ENCODE measurements around the gene AKAP13. TPM values are rescaled to one million over a fixed set of nuclear protein-coding genes. Genes with fewer than 3 reads are reported as not detected.

AKAP13 gene
- total RNA-seq, 4 donors from 2014 or later, result 189 to 405 (median 244) TPM

DNA sequence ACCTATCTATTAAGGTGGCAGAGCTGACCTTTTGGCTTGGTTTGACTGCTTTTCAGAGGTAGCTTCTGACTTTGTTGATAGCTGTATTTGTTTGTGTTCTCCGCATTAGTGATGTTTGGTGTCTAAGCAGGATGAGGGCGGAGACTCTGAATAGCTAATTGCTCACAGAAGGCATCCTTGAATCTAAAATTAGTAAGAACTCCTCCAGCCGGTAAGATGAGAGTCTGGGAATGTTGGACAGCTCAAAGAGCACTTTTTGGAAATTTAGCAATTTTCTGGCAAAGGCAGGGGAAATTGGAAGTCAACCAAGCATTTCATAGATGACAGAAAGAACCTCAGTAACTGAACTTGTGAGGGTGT lies 240.3 kb downstream of the AKAP13 start:
- no peak for DNase-seq
- H3K4me3 ChIP-seq (replicated peaks in 1 of 3), result peak overlapping the region in 1 of 3 donors; percentile 23

DNA sequence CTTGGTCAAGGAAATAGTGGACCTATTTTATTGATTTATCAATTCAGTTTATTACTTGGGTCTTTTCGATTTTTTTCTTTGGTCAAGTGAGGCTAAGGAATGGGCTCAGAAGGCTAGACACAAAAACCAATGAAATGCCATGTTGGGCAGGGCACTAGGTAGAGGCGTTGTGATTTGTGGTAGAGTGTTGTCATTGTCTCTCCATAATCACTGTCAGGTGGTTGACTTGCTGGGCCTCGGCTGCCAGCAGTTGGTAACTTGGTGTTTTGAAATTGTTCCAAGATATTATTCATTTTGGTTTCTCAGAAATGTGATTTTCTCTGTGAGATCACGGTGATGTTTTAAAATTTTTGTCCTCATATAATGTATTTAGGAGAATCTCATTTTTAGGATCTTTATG lies 240.7 kb downstream of the AKAP13 start:
- H3K4me3 ChIP-seq (replicated peaks in 1 of 3), result peak overlapping the region in 1 of 3 donors; percentile 23
- H3K4me1 ChIP-seq, result peaks cover 29 to 47% of the 10 kb centered on the region in 2 donors
- peak overlapping the region; percentile 38 to 77 (median 65) for H3K27ac ChIP-seq
- TF ChIP-seq, protein P1, sequence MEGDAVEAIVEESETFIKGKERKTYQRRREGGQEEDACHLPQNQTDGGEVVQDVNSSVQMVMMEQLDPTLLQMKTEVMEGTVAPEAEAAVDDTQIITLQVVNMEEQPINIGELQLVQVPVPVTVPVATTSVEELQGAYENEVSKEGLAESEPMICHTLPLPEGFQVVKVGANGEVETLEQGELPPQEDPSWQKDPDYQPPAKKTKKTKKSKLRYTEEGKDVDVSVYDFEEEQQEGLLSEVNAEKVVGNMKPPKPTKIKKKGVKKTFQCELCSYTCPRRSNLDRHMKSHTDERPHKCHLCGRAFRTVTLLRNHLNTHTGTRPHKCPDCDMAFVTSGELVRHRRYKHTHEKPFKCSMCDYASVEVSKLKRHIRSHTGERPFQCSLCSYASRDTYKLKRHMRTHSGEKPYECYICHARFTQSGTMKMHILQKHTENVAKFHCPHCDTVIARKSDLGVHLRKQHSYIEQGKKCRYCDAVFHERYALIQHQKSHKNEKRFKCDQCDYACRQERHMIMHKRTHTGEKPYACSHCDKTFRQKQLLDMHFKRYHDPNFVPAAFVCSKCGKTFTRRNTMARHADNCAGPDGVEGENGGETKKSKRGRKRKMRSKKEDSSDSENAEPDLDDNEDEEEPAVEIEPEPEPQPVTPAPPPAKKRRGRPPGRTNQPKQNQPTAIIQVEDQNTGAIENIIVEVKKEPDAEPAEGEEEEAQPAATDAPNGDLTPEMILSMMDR (IDR thresholded peaks at IDR 0.05), result no peak
- TF ChIP-seq POLR2A (IDR thresholded peaks at IDR 0.05), result no peak
- no peak for DNase-seq
- H3K36me3 ChIP-seq, result no peaks in the 10 kb centered on the region
- 67 to 70% methylated on average over 4 of the region's 4 CpGs for WGBS, 2 donors
- H3K27me3 ChIP-seq, result no peaks in the 10 kb centered on the region
- H3K9me3 ChIP-seq, result no peaks in the 10 kb centered on the region
- intact Hi-C loops (cut with DNase I), result no loop called here

More for the DNA sequence above, 240.3 kb downstream of the AKAP13 start:
- H3K4me1 ChIP-seq, result peaks cover 31 to 51% of the 10 kb centered on the region in 2 donors
- WGBS, 2 donors, result 43 to 49% methylated on average over 3 of the region's 3 CpGs
- intact Hi-C loops (cut with DNase I), result no loop called here
- peak overlapping the region; percentile 65 to 77 (median 68) for H3K27ac ChIP-seq
- H3K9me3 ChIP-seq, result no peaks in the 10 kb centered on the region
- H3K27me3 ChIP-seq, result no peaks in the 10 kb centered on the region
- no peaks in the 10 kb centered on the region for H3K36me3 ChIP-seq
- no peak for TF ChIP-seq POLR2A (IDR thresholded peaks at IDR 0.05)

DNA sequence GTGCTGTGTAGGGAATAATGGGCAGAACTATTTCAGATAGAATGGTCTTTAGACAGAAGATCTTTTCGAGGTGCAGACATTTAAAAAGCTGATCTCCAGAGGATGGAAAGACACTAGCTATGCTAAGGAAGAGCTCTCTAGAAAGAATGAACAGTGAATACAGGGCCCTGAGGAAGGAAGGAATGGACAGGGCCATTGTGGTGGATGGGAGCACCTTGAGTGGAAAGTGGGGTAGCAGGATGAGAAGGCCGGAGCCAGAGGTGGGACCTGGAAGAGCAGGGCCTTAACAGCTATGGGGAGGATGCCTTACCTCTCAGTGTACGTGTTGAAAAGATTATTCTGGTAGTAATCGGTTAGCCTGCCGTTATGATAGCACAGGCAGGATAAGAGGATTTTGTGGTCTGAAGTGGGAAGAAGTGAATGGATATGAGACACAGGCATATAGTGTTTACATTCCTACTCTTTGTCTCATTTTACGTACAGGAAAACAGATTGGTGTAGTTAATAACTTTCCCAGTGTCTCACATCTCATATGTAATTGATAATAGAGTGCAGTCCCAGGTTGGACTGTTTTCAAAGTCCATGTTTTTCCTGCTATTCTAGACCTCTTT lies 241.9 kb downstream of the AKAP13 start:
- no peak overlapping the region for H3K4me3 ChIP-seq (replicated peaks in 1 of 3)
- H3K27ac ChIP-seq, result peak overlapping the region; percentile 38 to 65 (median 43)
- no peak for DNase-seq
- intact Hi-C loops (cut with DNase I), result no loop called here
- peaks cover 24 to 37% of the 10 kb centered on the region in 2 donors for H3K4me1 ChIP-seq
- 63 to 69% methylated on average over 6 of the region's 6 CpGs for WGBS, 2 donors
- H3K36me3 ChIP-seq, result no peaks in the 10 kb centered on the region
- no peak for TF ChIP-seq POLR2A (IDR thresholded peaks at IDR 0.05)
- TF ChIP-seq, protein P1 (IDR thresholded peaks at IDR 0.05), result no peak
- no peaks in the 10 kb centered on the region for H3K27me3 ChIP-seq
- H3K9me3 ChIP-seq, result no peaks in the 10 kb centered on the region

DNA sequence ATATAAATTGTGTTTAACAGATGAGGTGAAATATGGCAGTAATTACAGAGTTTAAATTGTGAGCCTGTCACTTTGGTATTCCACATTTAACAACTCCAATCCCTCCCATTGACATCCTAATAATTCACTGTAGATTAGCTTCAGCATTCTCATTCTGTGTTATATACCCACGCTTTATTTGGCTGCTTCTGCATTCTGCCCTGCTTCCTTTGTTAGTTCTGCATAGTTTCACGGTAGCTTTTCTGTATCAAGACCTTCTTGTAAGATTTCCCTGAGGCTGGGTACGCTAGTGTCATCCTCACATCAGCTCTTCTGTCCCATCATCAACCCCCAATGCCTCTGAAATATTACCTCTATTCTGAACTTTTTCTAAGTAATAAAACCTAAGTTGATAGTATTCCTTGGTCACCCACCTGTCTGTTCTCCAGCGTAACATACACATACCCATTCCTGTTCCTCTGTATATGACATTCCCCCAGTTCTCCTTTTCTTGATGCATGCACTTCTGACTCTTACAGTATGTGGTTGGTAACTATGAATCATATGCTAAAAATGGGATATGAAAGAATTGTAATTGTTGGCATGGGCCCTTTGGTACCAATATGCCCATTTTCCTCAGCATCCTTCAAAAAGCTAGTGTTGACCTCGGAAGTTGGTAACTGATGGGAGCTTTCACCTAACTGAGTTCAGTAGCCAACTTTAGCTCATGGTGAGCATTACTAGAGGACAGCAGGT lies 243.1 kb downstream of the AKAP13 start:
- Histone ChIP-seq H3K36me3 (no peaks in the 10 kb centered on the region), H3K9me3 (no peaks in the 10 kb centered on the region), H3K4me3 (replicated peaks in 1 of 3) (no peak overlapping the region), H3K27ac (peak overlapping the region in 1 of 3 donors; percentile 59), H3K4me1 (peaks cover 15 to 25% of the 10 kb centered on the region in 2 donors), H3K27me3 (no peaks in the 10 kb centered on the region)
- intact Hi-C loops (cut with DNase I), result no loop called here
- TF ChIP-seq POLR2A (IDR thresholded peaks at IDR 0.05), result no peak
- TF ChIP-seq, protein P1 (IDR thresholded peaks at IDR 0.05), result no peak
- no peak for DNase-seq
- WGBS, 2 donors, result 80 to 84% methylated on average over 5 of the region's 5 CpGs

DNA sequence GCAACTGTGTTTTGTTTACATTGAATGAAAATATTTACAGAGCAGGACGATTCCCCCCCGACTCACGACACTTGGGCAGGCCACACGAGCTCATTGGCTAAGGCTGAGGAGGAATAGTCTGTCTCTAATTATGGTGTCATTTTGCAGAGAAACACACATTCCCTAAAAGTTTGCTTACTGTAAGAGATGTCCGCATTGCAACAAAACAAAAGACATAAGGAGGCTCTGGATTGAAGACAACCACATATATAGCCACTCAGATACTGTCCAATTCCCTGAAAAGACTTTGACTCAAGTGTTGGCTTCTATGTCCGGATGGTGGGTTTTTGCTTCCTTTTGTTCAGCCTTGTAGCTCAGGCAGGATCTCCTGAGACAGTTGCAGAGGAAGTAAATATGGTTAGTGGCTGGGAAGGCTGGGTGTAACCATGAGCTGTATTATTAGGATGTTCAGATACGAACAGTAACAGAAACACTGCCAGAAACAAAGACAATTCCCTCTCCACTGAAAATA lies 243.9 kb downstream of the AKAP13 start:
- Histone ChIP-seq H3K36me3 (no peaks in the 10 kb centered on the region), H3K4me3 (replicated peaks in 1 of 3) (no peak overlapping the region), H3K27me3 (no peaks in the 10 kb centered on the region), H3K27ac (peak overlapping the region in 2 of 3 donors; percentile 18 to 59), H3K9me3 (no peaks in the 10 kb centered on the region), H3K4me1 (peaks cover 8 to 17% of the 10 kb centered on the region in 2 donors)
- no peak for TF ChIP-seq POLR2A (IDR thresholded peaks at IDR 0.05)
- TF ChIP-seq, protein P1 (IDR thresholded peaks at IDR 0.05), result no peak
- intact Hi-C loops (cut with DNase I), result no loop called here
- 62 to 64% methylated on average over 7 of the region's 7 CpGs for WGBS, 2 donors
- DNase-seq, result no peak
